ENCODE data around the gene RAB34. TPM values are rescaled to one million over a fixed set of nuclear protein-coding genes. Genes with fewer than 3 reads are reported as not detected.
A peak's percentile ranks its signal among the peaks of the same experiment; 100 is the strongest.
"Not testable (repeated sequence)": the region's sequence is repeated elsewhere in the genome, so short reads cannot be mapped to it uniquely, and the experiment has no call there.

The RAB34 gene
- total RNA-seq, 1 experiment from 2014 or later: 93.4 TPM

DNA sequence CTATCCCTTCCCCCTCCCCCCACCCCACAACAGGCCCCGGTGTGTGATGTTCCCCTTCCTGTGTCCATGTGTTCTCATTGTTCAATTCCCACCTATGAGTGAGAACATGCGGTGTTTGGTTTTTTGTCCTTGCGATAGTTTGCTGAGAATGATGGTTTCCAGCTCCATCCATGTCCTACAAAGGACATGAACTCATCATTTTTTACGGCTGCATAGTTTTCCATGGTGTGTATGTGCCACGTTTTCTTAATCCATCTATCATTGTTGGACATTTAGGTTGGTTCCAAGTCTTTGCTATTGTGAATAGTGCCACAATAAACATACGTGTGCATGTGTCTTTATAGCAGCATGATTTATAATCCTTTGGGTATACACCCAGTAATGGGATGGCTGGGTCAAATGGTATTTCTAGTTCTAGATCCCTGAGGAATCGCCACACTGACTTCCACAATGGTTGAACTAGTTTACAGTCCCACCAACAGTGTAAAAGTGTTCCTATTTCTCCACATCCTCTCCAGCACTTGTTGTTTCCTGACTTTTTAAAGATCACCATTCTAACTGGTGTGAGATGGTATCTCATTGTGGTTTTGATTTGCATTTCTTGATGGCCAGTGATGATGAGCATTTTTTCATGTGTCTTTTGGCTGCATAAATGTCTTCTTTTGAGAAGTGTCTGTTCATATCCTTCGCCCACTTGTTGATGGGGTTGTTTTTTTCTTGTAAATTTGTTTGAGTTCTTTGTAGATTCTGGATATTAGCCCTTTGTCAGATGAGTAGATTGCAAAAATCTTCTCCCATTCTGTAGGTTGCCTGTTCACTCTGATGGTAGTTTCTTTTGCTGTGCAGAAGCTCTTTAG, 18.5 kb upstream of the RAB34 start:
- in situ Hi-C loops (cut with HindIII; ENCODE audit: low pct_unique_long_range_greater_than_20kb, low sequenced_read_pairs); DNase-seq (ENCODE audit: low read depth, low spot score): not testable (repeated sequence)

GRCh38 chr17:28735242-28735722, 17.6 kb upstream of the RAB34 start:
- DNase-seq (ENCODE audit: low read depth, low spot score): no peak
- in situ Hi-C loops (cut with HindIII; ENCODE audit: low pct_unique_long_range_greater_than_20kb, low sequenced_read_pairs): no loop called here

- in situ Hi-C loops (cut with HindIII; ENCODE audit: low pct_unique_long_range_greater_than_20kb, low sequenced_read_pairs): no loop called here
Observed at GRCh38 chr17:28734712-28735241, 17.1 kb upstream of the RAB34 start.

DNA sequence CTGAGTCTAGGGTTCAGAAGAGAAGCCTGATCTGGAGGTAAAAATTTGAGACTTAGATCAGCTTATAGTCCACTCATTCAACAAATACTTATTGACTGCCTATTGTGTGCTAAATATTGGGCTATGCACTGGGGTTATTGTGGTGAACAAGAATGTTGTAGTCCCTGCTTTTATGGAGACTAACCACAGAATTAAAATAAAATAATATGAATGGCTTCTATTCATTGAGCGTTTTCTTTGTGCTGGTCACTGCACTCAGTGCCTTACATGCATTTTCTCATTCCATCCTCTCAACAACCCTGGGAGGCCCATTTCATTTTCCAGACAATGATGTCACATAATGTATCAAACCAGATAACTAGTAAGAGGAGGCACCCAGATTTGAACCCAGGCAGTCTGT, 15.7 kb upstream of the RAB34 start:
- in situ Hi-C loops (cut with HindIII; ENCODE audit: low pct_unique_long_range_greater_than_20kb, low sequenced_read_pairs): no loop called here
- DNase-seq (ENCODE audit: low read depth, low spot score): no peak

More at GRCh38 chr17:28734712-28735241, 17.1 kb upstream of the RAB34 start:
- no peak for DNase-seq (ENCODE audit: low read depth, low spot score)

GRCh38 chr17:28729950-28730330, 12.3 kb upstream of the RAB34 start:
- in situ Hi-C loops (cut with HindIII; ENCODE audit: low pct_unique_long_range_greater_than_20kb, low sequenced_read_pairs): no loop called here
- DNase-seq (ENCODE audit: low read depth, low spot score): no peak

DNA sequence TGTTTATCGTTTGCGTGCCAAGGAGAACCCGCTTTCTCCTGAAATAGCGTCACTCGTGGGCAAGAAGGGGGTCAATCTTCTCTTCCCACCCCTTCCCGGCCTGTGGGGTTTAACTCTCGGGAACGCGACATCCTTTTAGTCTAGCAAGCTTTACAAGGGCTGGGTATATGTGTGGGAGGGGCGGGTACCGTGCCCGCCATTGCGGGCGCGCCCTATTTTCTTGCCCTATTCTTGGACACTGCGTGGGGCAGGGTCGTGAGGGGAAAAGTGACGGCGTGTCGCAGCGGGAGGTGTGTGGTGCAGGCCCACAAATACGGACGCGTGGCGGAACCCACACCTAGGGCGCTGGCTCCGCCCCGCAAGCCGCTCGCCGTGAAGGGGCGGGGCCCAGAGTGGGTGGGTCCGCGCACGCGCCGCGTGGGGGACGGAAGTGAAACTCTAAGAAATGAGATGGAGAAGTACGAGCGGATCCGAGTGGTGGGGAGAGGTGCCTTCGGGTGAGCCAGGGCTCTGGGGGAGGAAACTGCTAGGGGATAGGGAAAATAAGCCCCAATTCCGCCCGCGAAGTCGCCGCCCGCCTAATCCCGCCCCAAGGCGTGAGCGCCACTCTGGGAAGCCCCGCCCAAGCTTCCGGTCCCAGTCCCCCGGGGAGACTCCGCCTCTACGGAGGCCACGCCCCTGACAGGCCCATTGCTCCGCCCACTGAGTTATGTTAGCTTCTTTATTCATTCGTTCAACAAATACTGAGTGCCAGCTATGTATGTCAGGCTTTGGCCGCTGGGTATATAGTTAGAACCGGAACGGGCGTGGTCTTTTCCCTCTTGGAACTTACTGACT, 10.9 kb upstream of the RAB34 start, which contains the start of gene NEK8:
TSS of gene NEK8 (plus strand) at position 425 of the 837 bp plus-strand sequence. CDS start at position 451, 26 bp downstream.
- in situ Hi-C loops (cut with HindIII; ENCODE audit: low pct_unique_long_range_greater_than_20kb, low sequenced_read_pairs): no loop called here
- peak; percentile 97 for DNase-seq (ENCODE audit: low read depth, low spot score)

DNA sequence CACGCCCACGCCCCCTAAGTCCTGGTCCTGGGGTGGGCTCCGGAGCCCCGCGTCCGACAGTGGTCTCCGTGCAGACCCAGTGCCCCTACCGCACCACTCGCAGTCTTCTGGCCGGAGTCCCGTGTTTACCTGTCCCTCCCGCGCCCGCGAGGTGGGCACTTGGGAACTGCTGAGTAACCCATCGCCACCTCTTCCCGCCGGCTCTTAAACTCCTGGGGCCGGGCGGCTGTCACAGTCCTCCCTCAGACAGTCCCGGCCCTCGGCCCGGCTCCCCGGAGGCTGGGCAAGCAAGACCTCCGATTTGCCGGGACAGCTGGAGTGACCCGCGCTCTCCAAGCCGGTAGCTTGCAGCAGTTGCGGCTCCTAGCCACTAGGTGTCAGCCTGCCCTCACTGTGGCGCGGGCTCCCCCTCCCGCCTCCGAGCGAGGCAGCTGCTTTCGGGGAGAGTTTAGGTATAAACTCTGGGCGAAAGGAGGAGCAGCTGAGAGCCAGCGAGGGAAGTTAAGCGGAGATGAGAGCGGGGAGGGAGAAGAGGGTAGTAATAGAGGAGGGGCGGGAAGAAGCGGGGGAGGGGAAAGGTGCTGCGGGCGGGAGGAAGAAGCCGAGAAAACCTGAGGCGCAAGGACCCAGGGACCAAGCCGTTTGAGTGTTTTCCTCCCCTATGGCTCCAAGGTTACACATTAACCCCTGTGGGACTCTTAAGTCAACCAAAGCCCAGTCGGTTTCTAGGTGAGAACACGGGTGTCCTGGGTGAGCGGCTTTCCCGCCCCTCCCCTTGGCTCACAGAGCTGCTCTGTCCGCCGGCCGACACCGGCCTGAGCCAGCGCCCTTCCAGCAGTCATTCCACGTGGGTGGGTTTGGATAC, 9.2 kb upstream of the RAB34 start:
- DNase-seq (ENCODE audit: low read depth, low spot score): peak; percentile 91
- in situ Hi-C loops (cut with HindIII; ENCODE audit: low pct_unique_long_range_greater_than_20kb, low sequenced_read_pairs): no loop called here

DNA sequence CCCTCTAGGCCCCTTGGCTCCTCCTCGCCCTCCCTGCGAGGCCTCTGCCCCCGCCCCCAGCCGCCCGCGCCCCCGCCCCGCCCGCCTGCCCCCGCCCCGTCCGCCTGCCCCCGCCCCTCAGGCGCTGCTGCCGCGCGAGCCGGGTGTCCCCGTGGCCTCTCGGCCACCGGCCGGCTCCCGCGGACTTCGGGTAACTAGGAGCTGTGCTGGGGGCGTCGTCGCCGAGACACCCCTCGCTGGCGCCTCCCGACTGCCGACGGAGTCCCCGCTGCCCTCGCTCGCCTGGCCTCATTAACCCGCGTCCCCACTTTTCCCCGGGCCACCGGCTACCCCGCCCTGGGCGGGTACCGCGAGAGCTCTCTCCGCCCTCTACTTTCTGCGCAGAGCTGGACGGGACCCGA, 8.6 kb upstream of the RAB34 start, which contains the start of gene TLCD1:
TSS of gene TLCD1 (minus strand) at position 8 of the 401 bp plus-strand sequence. CDS start 136 bp downstream, outside the sequence.
- peak; percentile 69 for DNase-seq (ENCODE audit: low read depth, low spot score)
- in situ Hi-C loops (cut with HindIII; ENCODE audit: low pct_unique_long_range_greater_than_20kb, low sequenced_read_pairs): no loop called here

GRCh38 chr17:28725660-28726225, 8.1 kb upstream of the RAB34 start:
- peak; percentile 57 for DNase-seq (ENCODE audit: low read depth, low spot score)
- in situ Hi-C loops (cut with HindIII; ENCODE audit: low pct_unique_long_range_greater_than_20kb, low sequenced_read_pairs): no loop called here

GRCh38 chr17:28725166-28725659, 7.5 kb upstream of the RAB34 start:
- in situ Hi-C loops (cut with HindIII; ENCODE audit: low pct_unique_long_range_greater_than_20kb, low sequenced_read_pairs): no loop called here
- peak; percentile 67 for DNase-seq (ENCODE audit: low read depth, low spot score)

DNA sequence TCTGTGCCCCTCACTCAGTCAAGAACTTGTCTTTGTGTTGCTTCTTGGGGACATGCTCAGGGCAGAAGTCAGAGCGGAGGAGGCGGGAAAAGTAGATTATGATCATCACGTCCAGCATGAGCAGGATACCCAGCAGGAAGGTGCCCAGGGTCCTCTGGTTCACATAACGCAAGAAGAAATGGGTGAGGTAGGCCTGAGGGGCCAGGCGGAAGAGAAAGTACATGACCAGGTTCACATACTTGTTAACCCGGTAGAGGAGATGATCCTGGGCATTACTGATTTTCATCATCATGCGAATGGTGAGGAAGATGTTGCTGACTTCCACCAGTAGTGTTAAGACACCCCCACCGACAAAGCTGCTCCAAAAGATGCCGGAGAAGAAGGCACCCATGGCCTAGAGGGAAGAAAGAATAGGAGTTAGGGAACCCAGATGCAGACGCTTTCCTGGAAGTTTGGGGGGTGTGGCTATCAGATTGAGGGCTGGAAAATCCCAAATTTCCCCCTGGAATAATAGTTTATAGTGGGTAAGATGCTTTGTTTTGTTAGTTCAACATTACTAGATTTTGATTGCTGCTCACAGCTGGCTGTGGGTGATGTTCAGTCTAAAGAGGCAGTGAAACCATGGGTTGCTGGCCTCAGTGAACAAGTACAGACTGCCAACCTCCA, 7.0 kb upstream of the RAB34 start:
- peak; percentile 20 for DNase-seq (ENCODE audit: low read depth, low spot score)
- in situ Hi-C loops (cut with HindIII; ENCODE audit: low pct_unique_long_range_greater_than_20kb, low sequenced_read_pairs): no loop called here

DNA sequence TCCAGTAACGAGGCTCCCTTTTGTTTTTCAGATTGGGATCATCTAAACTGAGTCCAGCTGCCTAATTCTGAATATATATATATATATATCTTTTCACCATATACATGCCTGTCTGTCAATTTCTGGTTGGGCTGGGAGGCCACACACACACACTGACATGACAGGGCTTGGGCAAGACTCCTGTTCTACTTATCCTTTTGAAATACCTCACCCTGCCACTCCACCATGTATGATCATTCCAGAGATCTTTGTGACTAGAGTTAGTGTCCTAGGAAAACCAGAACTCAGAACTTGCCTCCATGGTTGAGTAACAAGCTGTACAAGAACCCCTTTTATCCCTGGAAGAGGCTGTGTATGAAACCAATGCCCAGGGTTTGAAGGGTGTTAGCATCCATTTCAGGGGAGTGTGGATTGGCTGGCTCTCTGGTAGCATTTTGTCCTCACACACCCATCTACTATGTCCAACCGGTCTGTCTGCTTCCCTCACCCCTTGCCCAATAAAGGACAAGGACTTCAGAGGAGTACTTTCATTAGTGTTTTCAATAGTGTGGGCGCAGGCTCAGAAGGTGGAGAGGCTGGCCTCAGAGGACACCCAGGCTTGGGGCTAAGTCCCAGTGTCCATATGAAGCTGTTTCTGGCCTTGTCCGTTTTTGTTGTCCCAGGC, 6.3 kb upstream of the RAB34 start:
- DNase-seq (ENCODE audit: low read depth, low spot score); in situ Hi-C loops (cut with HindIII; ENCODE audit: low pct_unique_long_range_greater_than_20kb, low sequenced_read_pairs): not testable (repeated sequence)

DNA sequence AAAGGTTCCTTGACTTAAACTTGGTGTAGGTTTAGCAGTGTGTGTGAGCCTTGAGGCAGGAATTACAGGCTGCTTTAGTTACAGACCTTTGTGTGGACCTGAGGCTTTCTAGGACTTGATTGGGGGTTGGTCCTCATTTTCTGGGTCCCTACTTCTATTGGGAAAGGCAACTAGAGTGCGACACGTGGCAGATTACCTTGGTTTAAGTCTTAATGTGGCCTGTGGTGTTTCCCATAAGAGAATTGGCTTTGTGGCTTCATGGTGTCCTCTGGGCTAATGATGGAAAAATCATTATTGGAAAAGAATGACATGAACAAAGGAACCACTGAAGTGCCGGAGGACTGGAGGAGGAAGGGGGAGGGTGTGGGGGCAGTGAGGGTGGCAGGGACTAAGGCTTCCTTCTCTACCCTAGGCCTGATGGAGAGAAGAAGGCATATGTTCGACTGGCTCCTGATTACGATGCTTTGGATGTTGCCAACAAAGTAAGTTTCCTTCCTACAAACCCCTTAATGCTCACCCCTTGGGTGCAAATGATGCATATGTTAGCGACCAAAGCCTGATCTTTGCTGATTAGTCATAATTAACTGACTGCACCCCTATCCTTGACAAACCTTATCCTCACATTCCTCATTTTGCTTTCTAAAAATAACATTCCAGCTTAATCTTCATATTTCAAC, 5.6 kb upstream of the RAB34 start:
- no peak for DNase-seq (ENCODE audit: low read depth, low spot score)
- in situ Hi-C loops (cut with HindIII; ENCODE audit: low pct_unique_long_range_greater_than_20kb, low sequenced_read_pairs): no loop called here

- in situ Hi-C loops (cut with HindIII; ENCODE audit: low pct_unique_long_range_greater_than_20kb, low sequenced_read_pairs): no loop called here
- no peak for DNase-seq (ENCODE audit: low read depth, low spot score)
Observed at GRCh38 chr17:28722417-28723158, 4.9 kb upstream of the RAB34 start.

- DNase-seq (ENCODE audit: low read depth, low spot score); in situ Hi-C loops (cut with HindIII; ENCODE audit: low pct_unique_long_range_greater_than_20kb, low sequenced_read_pairs): not testable (repeated sequence)
Observed at GRCh38 chr17:28720997-28721329, 3.3 kb upstream of the RAB34 start.
